ENCODE data around the gene HDAC4. TPM values are rescaled to one million over a fixed set of nuclear protein-coding genes. Genes with fewer than 3 reads are reported as not detected.

Gene HDAC4
- total RNA-seq, 1 experiment from 2014 or later, result 32.0 TPM

- H2BK5ac ChIP-seq (ENCODE audit: insufficient read length, low read length), result no peak overlapping the region
- Mint-ChIP-seq H3K9me3 (no peaks in the 10 kb centered on the region), H3K4me3 (no peak overlapping the region), H3K4me1 (peaks cover 23 to 35% of the 10 kb centered on the region in 2 experiments), H3K27me3 (ENCODE audit: low read depth) (no peaks in the 10 kb centered on the region), H3K27ac (peak overlapping the region in 1 of 3 experiments; percentile 12; a peak in 1 of 7 replicates), H3K36me3 (ENCODE audit: insufficient read depth in 1 of 3, low read depth in 3 of 3) (peaks cover under 1 to 10% (median 7%) of the 10 kb centered on the region in 3 experiments; a peak in 3 of 7 replicates)
- H3K79me1 ChIP-seq (ENCODE audit: insufficient read depth, low read depth, low read length, poor library complexity, severe bottlenecking), result no peaks in the 10 kb centered on the region
- no peak overlapping the region for H4K8ac ChIP-seq (replicated peaks; ENCODE audit: insufficient read length, low read depth, low read length)
- no CpG with 5 or more reads among the region's 4 CpGs for WGBS (ENCODE audit: extremely low coverage, insufficient read length, low lambda C conversion rate)
- H2AK5ac ChIP-seq (ENCODE audit: insufficient read length, low read length), result no peak overlapping the region
- H3K27ac ChIP-seq (ENCODE audit: insufficient read length, low read depth, low read length), result no peak overlapping the region
- H2BK120ac ChIP-seq (ENCODE audit: low read depth, low read length, poor library complexity, severe bottlenecking), result no peak overlapping the region
- H3K14ac ChIP-seq (ENCODE audit: insufficient read depth, low read length), result no peak overlapping the region; the same call in 1 of the 2 replicates
- H2BK20ac ChIP-seq (ENCODE audit: low read depth, low read length, poor library complexity, severe bottlenecking), result no peak overlapping the region
- H3K4me1 ChIP-seq (ENCODE audit: insufficient read depth, low read length), result peaks cover 6% of the 10 kb centered on the region; the same call in 1 of the 2 replicates
- H3K79me2 ChIP-seq (ENCODE audit: insufficient read depth, low read length), result peaks cover 4% of the 10 kb centered on the region; the same call in 1 of the 2 replicates
- no peak overlapping the region for H3K4ac ChIP-seq (ENCODE audit: low read depth, low read length)
- no peak overlapping the region for H4K5ac ChIP-seq (ENCODE audit: insufficient read length, low read depth, low read length)
- no peak overlapping the region for H2AFZ ChIP-seq (ENCODE audit: low read length)
- no peak overlapping the region for H3K18ac ChIP-seq (ENCODE audit: insufficient read length, low read depth, low read length)
- no peak overlapping the region for H2BK12ac ChIP-seq (ENCODE audit: insufficient read length, low read depth, low read length)
- no peaks in the 10 kb centered on the region for H3K9me3 ChIP-seq (ENCODE audit: control insufficient read depth, low read depth, low read length)
- DNase-seq, result no peak
- H3K56ac ChIP-seq (ENCODE audit: insufficient read length, low read depth, low read length), result no peak overlapping the region
- H2BK15ac ChIP-seq (ENCODE audit: low read depth, low read length), result no peak overlapping the region
- no peaks in the 10 kb centered on the region for H3K27me3 ChIP-seq (ENCODE audit: insufficient read depth, low read length)
- TF ChIP-seq CTCF (conservative IDR thresholded peaks at IDR 0.05), result no peak
- no peak overlapping the region for H4K91ac ChIP-seq (ENCODE audit: insufficient read length, low read depth, low read length)
- H3K23ac ChIP-seq (ENCODE audit: insufficient read length, low read depth, low read length), result no peak overlapping the region
- H4K20me1 ChIP-seq (ENCODE audit: control insufficient read depth, insufficient read depth, insufficient read length), result no peaks in the 10 kb centered on the region
- no peak overlapping the region for H3K4me2 ChIP-seq (ENCODE audit: insufficient read depth, insufficient read length, low read length)
- H3K9ac ChIP-seq (ENCODE audit: extremely low read depth, insufficient read length, low read length), result no peak overlapping the region
- H3K23me2 ChIP-seq (ENCODE audit: insufficient read length, low read depth, low read length, poor library complexity, severe bottlenecking), result no peaks in the 10 kb centered on the region
- no peak overlapping the region for H3T11ph ChIP-seq (ENCODE audit: low read length)
Observed at GRCh38 chr2:239362507-239362906, 38.3 kb downstream of the HDAC4 start.
